Measurements from ENCODE around the gene HOXB9.

Gene HOXB9

DNA sequence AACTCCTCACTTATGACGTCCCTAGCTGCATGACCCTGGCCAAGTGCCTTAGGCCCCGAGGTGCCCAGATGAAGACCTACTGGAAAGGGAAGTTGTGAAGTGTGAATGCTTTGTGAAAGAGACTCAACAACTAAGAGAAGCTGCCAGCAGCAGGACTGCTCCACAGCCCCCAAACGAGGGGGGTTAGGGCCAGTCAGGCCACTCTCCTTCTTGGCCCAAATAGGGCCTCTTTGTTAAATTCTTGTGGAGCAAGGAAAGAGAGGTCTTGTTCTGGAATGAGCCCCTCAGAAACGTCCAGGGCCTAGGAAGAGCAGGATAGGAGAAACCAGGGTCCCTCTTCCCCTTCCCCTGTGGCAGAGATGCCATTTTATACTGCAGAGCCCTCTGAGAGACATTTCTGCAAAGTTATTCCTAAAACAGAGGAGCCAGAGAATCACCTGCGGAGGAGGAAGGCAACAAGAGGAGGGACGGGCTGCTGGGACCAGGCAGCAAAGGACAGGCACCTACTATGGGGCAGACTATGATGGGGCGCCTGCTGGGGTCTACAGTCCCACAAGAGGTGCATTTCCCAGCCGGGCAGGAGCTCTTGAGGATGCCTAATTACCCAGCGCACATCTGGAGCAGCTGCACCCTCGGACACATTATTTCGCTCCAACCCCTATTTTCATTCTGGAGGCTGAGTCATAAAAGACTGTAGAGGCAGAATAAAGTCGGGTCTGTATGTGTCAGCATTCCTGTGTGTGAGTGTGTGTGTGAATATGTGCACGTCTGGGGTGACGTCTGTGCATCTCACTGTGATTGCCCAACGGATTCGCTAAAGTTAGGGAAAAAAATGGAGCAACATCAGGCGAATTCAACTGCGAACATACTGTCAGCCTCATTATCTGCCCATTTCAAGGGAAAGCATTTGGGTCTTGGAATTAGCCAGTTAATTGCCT is 11.4 kb upstream of the HOXB9 start:
- no peak for DNase-seq

DNA sequence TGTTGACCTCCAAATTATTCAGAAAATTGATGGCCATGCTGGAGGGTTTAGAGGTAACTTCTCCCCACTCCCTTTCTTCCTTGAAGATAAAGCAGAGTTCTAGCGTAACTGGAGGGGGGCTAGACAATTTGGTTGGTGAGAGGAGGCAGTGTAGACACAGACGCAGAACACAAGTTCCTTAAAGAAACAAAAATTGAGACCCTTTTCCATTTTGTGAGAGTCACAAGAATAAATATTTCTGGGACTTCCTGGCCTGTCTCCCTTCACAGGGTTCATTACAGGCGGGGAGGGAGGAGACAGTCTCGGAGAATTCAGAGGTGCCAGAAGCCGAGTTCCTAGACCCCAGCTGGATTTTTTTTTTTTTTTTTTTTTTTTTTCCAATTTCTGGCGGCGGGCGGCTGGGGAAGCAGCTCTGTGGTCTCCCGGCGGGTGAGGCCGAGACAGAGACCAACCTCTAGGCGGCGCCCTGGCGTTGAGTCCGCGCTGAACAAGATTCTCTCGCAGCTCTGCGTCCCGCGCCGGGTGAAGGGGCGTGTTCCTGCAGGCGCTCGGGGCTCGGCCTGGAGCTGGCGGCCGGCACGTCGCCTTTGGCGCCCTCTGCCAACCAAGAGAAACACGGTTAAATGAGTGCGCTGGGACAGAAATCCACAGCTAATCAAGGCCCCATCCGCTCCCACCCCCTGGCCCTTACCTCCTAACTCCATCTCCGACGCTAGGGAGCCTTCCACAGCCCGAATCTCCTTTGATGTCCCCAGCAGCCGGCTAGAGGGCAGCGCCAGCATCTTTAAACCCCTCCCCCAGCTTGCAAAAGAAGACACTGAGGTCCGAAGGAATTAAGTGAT is 10.2 kb upstream of the HOXB9 start:
- DNase-seq, result no peak

DNA sequence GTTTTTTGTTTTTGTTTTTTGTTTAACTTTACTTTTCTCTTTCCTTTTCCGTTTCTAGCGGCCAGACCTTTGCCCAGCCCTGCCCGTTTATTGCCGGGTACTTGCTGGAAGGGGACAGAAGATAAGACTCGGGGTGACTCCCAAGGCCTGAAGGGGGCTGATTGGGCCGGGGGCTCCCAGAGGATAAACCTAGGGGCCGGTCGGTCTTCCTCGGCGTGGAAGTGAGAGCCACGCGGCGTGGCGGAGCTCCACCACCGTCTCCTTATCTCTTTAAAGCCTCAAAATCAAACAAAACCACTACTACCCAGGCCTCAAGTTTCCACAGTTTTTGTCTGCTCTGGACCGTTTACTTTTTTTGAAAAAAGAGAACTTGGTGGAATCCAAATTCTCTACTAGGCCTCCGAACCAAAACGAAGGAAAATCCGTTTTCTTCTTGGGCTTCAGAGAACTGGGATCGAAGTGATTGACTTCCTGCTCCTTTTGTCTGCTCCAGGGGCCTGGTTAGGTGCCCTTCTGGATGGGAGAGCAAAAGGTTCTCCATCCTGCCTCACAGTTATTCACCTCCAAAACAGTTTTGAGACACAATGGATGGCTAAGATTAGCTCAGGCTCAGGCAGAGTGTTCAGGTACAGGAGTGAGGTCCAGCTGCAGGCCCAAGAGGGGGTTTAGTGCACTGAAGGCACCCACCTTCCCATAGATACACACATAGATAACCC is 8.5 kb upstream of the HOXB9 start:
- DNase-seq, result no peak

DNA sequence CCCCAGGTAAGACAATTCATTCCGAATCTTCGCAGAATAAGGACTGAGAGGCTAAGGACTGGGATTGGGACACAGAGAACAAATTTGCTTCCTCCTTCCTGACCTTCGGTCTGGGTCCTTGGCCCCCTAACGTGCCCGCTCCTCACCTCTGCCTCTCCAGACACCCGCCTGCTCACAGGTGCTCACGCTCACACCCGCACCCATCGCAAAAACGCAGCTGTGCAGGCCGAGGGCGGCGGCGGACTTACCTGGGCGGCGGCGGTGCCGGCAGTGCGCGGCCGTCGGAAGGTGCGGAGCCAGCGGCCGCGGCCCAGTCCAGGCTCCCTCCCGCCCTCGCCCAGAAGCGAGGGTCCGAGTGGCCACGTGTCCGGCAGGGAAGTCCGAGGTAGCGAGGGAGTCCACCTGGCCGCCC is 7.1 kb upstream of the HOXB9 start:
- no peak for DNase-seq

DNA sequence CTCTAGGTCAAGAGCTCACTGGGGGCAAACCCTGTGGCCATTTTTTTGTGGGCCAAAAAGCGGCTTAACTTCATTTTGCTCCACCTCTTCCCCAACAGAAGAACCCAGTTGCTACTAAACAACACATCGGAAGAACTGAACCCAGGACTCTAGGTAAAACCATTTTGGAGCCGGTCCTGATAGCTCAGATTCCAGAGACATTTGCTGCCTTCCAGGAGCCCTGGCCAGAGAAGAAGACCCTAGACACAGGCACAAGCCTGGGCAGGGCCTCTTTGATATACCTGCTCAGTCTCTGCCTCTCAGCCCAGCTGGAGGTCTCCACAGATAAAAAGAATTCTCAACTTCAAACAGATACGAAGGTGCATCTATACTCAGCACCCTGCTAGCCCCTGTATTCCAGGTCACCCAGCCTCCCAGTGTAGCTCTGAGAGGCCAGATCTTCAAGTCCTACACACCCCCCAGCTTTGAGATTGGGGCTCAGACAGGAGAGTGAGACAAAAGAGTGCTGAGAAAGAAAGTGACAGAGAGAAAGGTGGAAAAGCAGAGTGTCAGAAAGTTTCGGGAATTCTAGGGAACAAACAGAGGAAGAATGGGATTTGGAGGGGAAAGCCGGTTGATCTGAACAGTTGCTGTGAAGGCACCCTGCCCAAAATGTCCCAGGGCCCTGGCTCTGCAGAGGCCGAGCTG is 6.6 kb upstream of the HOXB9 start:
- DNase-seq, result no peak

DNA sequence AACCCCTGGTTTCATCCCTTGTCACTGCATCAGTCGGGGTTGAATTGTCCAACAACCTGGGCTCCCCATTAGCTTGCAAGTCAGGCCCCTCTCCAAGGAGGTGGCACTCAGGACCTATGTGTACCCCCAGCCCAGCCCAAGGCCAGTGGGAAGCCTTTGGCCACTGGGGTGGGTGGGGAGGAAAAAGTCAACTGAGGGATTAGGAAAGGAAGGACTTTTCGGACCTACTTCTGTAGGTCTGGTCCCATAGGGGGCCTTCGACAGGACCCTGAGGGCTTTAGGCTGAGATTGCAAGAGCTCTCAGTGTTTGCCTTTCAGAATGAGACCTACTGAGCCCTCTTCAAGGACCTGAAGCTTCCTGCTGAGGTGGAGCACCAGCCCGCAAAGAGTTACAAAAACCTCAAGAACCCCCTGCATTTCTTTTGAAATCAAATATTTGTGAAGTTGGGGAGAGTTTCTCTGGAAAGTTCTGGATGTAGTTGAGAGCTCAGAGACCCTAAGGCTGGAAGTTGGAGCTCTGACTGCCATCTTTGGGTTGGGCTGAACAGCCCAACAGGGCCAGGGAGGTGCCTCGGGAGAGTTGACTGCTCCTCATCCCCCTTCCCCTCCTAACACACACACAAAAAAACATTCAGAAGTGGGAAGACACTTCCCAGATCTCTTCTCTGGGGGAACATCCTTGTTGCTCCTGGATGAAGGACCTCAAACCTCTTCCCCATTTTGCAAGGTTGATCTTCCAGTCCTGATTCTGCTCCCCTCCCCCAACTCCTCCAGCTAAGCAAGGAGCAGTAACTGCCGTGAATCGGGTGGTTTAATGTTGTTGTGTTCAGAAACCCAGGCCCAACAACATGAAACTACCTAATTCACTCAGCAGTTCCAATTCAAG is 5.8 kb upstream of the HOXB9 start:
- no peak for DNase-seq

DNA sequence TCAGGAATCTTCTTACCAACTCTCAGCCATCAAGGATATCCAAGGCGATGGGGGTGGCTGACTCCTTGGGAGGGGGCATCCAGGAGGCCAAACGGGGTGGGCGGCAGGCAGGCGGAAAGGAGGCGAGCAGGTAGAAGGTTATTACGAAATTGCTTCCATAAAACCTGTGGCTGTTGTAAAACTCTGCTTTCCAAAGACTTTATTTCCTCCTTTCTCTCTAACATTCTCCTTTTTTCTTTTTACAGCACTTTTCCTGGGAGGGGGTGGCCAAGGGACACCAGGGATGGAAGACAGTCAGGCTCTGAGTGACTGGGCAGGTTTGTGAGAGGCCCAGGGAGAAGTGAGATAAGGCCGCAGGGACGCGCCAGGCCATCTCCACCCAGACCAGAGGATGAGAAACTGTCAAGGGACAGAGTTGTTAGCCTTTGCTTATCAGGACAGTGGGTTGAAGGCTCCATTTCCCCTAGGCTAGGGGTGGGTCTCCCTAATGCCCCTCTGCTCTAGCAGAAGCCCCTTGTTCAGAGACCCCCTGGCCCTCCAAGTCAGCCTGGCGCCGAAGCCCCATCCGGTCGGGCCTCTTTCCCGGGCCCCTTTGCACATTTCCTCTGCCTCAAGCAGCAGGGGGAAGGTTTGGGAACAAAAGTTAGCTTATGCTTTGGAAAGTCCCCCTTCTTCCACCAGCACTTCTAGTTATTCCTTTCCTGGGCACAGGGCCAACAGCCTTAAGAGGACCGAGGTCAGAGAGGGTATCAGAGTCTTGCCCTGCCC is 5.0 kb upstream of the HOXB9 start:
- no peak for DNase-seq

DNA sequence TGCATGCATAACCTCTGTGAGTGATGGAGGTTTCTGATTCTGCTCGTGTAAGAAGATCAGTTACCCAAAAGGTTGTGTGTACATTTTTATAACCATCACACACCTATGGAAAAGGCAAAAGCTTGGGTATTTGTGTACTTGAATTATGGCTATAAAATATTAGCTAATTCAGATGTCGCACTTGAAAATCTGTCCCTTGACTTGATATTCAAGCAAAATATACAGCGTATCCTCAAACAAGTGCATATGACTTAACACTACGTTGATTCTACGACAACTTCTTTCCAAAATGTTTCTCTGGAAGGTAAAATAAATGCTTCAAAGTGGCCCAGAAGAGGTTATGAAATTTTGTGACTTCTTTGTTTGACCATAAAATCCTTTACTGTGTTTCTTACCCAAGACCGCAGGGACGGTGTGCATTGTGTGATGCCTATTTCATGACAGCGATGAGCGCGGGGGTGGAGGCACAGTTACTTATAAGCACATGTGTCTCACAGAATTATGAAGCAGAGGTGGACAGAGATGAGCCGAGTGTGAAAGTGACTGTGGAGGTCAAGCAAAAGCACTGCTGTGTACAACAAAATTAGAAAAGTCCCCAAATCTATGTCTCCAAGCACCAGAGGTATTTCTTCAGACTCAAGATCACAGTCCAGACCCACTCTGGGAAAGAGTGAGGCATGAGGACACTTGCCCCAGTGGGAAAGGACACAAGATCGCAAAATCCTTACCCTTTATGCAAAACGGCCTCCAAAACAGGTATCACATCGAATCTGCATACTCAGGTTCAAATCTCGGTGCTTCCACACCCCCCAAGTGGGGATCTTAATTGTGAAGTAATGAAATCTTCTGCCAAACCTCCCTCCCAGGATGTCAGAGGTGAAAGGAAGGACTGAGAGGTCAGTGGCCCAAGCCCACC is 4.1 kb upstream of the HOXB9 start:
- no peak for DNase-seq

DNA sequence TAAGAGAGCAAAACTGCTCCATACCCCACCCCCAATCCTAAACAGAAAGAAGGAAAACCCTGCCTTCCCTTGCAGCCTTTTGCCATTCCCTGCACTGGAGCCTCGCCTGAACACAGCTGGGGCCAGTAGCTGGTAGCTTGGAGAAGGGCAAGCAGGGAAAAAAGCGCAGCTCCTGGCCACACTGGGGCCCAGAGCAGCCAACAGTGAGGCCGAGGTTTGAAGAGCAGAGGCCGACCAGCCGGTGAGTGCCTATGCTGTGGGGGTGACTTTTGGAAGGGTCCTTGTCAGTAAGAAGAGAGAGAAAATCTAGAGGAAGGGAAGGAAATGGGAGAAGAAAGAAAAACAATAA is 3.2 kb upstream of the HOXB9 start:
- no peak for DNase-seq

DNA sequence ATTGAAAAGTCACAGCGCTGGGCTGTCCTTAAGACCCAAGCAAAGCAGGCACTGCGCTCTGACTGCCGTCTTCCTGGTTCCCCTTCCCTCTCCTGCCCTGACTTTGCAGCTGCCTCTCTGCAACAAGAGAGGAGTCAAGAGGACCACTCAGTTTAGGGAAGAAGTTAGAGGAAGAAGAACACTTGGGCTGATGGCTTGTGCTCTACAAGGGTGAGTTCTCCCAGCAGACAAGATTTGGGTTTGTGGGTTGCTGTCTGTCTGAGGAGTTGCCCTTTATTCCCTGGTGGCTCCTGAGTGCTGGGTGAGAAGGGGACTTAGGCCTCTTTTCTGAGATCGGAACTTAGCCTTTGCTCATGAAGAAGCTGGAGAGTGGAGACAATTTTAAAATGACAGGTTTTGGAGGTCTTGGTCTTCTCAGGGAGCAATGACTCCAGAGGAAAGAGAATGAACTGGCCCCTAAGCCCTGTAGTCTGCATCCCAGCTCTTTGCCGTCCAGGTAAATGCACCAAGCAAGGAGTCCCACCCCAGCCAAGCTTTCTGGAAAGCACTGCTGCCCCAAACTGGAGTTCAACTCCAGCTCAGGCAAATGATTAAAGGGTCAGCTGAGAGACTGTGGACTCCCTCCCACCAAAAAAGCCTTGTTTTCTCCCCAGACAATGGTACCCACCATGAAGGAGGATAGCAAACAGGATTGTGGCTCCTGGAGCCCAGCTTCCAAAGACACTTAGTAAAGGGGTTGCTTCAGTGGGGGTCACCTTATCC is 2.7 kb upstream of the HOXB9 start:
- no peak for DNase-seq

DNA sequence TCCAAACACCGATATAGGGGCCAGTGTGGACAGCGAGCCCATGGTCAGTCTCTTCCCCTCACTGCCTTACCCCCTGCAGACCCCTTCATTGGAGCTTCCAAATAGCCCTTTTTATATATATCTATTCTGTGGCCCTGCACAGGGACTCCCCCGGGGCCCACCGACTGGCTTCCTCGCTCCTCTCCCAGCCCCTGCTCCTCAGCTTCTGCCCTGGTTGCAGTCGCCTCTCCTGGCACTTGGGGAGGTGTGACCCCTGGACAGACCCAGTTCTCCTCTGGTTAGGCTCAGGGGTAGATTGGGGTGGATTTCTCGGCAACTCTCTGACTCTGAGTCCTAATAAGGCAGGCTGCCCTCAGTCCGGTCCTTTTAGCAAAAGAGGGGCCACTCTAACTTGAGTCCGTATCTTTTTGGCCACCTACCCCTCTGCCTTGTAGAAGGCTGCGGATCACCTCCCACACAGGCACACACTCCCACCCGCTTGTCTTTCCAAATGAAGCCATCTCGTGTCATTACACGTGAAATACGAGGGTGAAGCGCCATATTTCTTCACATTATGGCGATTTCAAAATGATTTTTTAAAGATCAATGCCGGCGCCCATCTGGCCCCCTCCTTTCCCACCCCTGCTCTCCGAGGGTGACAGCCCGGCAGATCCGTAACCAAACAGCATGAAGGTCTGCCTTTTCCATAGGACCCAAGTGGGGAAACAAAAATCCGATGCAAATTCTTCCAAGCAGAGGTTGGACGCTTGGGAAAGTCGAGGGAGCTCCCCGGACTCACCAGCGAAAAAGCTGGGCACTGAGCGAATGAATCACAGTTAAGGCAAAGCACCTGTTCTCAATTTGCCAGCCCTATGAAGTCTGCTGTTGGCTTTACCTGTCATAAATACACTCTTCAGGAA is 1.7 kb upstream of the HOXB9 start:
- no peak for DNase-seq

DNA sequence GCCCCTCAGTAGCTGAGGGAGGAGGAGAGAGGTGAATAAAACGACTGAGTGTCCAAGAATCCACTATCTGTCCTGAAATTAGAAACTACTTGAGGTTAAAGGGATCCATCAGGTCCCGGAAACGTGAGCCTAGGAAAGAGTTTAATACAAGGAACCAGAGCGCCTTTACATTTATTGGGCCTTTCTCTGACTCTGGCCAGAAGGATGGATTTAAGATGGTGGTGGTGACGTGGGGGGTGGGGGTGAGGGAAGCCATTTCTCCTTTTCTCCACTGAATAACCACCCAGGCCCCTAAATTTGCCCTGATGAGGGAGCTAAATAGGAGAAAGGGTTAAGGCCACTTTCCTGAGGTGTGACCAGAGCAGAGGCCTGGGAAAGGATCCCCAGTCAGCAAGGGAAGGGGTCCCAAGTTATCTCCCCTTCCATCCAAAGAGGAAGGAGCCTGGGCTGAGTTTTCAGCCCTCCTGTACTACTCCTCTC is 1.0 kb upstream of the HOXB9 start:
- no peak for DNase-seq

DNA sequence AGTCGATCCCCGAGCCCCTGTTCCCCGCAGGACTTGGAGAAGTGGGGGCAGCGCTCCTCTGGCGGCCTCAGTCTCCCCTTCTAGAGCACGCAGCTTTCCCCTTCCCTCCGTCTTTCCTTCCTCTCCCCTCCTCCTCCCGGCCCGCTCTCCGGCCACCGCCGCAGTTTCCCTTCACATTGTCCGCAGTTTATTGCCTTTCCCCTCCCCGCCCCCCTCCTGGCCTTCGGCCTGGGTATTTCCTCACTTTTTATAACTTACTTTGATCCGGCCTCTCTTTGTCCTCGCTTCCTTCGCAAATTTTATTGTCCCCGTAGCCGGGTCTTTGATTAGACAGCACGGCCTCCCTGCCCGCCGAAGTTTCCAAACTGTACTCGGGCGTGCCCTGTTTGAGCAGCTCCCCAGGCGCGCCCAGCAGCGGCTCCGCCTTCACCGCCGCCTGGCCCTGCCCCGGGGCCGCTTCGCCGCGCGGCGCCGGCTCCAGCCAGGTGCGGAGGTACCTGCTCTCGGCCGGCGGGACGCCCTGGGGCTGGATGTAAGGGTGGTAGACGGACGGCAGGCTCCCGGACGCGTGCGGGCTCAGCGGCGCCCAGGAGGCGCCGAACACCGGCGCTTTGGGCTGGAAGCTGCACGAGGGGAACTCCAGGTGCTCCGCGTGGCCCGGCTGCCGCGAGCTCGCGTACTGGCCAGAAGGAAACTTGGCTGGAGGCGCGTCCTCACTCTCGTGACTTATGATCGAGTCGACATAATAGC is 488 bp downstream of the HOXB9 start:
- DNase-seq, result no peak

DNA sequence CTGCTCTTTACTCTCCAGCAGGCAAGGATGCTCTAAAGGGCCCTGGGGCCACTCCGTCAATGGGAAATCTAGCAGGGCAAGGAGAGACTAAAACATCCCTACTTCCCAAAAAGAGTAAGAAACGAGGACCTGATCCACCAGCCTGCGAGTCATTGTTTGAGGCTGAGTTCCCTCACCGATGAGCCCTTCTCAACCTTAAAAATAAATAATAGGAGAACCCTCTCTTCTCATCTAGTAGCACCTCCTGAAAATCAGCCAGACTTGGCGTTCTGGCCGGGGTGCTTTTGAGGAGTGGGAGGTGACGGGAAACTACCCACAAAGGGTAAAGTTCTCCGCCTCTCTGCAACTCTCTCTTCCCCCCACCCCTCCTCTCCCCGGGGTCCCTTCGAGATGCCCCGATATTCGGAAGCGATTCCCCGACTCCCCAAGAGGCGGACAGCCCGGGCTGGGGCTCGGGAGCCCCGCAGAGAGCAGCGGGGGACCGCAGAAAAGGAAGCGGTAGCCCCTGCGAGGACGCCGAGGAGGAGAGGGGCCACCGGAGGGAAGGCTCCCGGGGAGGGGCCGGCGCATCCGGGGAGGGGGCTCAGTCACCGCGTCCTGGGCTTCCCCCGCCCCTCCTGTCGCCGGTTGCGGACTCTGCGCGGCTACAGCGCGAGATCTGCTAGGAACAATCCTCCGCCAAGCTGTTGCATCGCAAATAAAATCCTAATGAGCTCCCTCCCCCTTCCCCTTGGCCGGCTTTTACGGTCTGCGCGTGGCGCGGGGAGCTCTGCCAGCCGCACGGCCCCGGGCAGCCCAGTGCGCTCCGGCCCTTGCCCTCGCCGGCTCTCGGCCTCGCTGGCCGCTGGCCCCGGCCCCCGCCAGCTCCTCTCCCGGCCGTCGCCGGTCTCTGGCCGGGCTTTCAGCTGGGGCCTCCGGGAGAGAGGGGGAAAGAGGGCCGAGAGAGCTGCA is 1.3 kb downstream of the HOXB9 start:
- DNase-seq, result no peak

DNA sequence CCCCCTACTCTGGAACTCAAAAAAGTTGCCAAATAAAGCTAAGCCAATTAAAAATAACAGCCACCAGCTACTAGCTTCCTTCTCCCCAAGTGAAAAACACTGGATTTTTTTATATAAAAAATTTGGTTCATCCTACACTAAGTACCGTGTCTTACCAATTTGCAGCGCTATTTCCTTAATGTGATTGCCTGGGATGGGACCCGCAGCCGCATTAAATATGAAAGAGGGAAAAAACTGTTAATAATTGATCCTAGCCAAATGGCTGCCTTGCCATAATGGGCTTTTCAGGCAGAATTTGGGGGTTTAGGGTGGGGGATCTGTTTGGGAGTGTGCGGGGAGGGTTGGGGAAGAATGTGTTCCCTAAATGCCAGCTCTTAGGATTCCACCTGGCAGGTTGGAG is 2.0 kb downstream of the HOXB9 start:
- DNase-seq, result no peak

DNA sequence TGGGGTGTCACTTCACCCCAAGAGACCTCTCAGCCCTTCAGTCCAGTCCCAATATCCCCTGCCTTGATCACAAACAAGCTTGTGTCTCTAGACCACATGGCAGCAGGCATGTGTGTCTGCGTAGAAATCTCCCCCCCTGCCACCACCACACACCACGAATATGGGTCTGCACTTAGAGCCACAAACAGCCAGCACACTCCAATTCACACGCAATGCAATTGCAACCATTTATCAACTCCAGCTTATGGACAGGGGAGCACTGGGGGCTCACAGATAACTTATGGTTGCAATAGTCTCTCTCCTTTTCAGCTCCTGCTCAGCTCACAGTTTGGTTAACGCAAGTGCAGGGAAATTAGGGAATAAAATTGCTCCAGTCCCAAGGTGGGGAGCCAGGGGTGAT is 2.6 kb downstream of the HOXB9 start:
- DNase-seq, result no peak
